ENCODE measurements around the gene TUBA4B.
"Not testable (repeated sequence)": the region's sequence is repeated elsewhere in the genome, so short reads cannot be mapped to it uniquely, and the experiment has no call there.

DNA sequence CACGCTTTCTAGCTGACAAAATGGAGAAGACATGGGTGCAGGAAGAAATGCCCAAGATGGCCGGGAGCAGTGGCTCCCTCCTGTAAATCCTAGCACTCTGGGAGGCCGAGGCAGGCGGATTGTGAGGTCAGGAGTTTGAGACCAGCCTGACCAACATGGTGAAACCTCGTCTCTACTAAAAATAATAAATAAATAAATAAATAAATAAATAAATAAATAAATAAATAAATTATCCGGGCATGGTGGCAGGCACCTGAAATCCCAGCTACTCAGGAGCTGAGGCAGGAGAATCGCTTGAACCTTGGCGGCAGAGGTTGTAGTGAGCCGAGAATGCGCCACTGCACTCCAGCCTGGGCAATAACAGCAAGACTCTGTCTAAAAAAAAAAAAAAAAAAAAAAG is 5.9 kb downstream of the TUBA4B start:
- not testable (repeated sequence) for TF ChIP-seq POLR2AphosphoS5, POLR2A, CTCF (IDR thresholded peaks at IDR 0.05)
